ENCODE measurements around the gene CXCL9. TPM values are rescaled to one million over a fixed set of nuclear protein-coding genes. Genes with fewer than 3 reads are reported as not detected.

The CXCL9 gene
- total RNA-seq, 1 donor from 2014 or later = 1.3 TPM

- no peak for ATAC-seq
Measured at GRCh38 chr4:76036855-76037254, 29.5 kb upstream of the CXCL9 start.

GRCh38 chr4:76035799-76036380, 28.6 kb upstream of the CXCL9 start, which contains the start of gene CXCL11:
CXCL11 (minus strand) TSS chr4:76036070; CDS start chr4:76035987, 83 bp downstream.
- no peak within 1 kb of the TSS for H3K4me3 ChIP-seq
- intact Hi-C loops (cut with DNase I) = no loop called here
- H3K36me3 ChIP-seq = no peaks in the 10 kb centered on the region
- DNase-seq = no peak
- no peaks in the 10 kb centered on the region for H3K27me3 ChIP-seq (ENCODE audit: low read depth)
- no peaks in the 10 kb centered on the region for H3K9me3 ChIP-seq
- no peak within 1 kb of the TSS for H3K27ac ChIP-seq
- peaks cover 7% of the 10 kb centered on the region for H3K4me1 ChIP-seq
- TF ChIP-seq CTCF (IDR thresholded peaks at IDR 0.05) = no peak
- no peak for ATAC-seq

More at GRCh38 chr4:76036855-76037254, 29.5 kb upstream of the CXCL9 start:
- H3K36me3 ChIP-seq = no peaks in the 10 kb centered on the region
- no peak overlapping the region for H3K27ac ChIP-seq
- H3K27me3 ChIP-seq (ENCODE audit: low read depth) = no peaks in the 10 kb centered on the region
- no peak for TF ChIP-seq CTCF (IDR thresholded peaks at IDR 0.05)
- intact Hi-C loops (cut with DNase I) = no loop called here
- no peak overlapping the region for H3K4me3 ChIP-seq
- no peak for DNase-seq
- no peaks in the 10 kb centered on the region for H3K9me3 ChIP-seq
- H3K4me1 ChIP-seq = peaks cover 7% of the 10 kb centered on the region

- Histone ChIP-seq H3K4me1 (peaks cover 7% of the 10 kb centered on the region), H3K9me3 (no peaks in the 10 kb centered on the region)
Measured at GRCh38 chr4:76035141-76035540, 27.8 kb upstream of the CXCL9 start.

GRCh38 chr4:76029300-76029699, 22.0 kb upstream of the CXCL9 start:
- no peak for TF ChIP-seq CTCF (IDR thresholded peaks at IDR 0.05)
- no peak overlapping the region for H3K4me3 ChIP-seq
- no peaks in the 10 kb centered on the region for H3K27me3 ChIP-seq (ENCODE audit: low read depth)
- DNase-seq (no peak), ATAC-seq (no peak)
- peaks cover 10% of the 10 kb centered on the region for H3K4me1 ChIP-seq
- intact Hi-C loops (cut with DNase I) = no loop called here
- H3K9me3 ChIP-seq = no peaks in the 10 kb centered on the region
- no peaks in the 10 kb centered on the region for H3K36me3 ChIP-seq
- H3K27ac ChIP-seq = no peak overlapping the region

More at GRCh38 chr4:76035141-76035540, 27.8 kb upstream of the CXCL9 start:
- H3K4me3 ChIP-seq = no peak overlapping the region
- H3K36me3 ChIP-seq = no peaks in the 10 kb centered on the region
- no peaks in the 10 kb centered on the region for H3K27me3 ChIP-seq (ENCODE audit: low read depth)
- ATAC-seq (peak; percentile 23 to 53), DNase-seq (no peak)
- TF ChIP-seq CTCF (IDR thresholded peaks at IDR 0.05) = no peak
- H3K27ac ChIP-seq = no peak overlapping the region
- intact Hi-C loops (cut with DNase I) = no loop called here

GRCh38 chr4:76028350-76028765, 21.0 kb upstream of the CXCL9 start:
- Histone ChIP-seq H3K27me3 (ENCODE audit: low read depth) (no peaks in the 10 kb centered on the region), H3K36me3 (no peaks in the 10 kb centered on the region), H3K4me3 (peak overlapping the region; percentile 36), H3K4me1 (peaks cover 15% of the 10 kb centered on the region), H3K9me3 (no peaks in the 10 kb centered on the region), H3K27ac (peak overlapping the region; percentile 57)
- peak; percentile 45 to 59 for ATAC-seq
- no peak for DNase-seq
- TF ChIP-seq CTCF (IDR thresholded peaks at IDR 0.05) = no peak
- intact Hi-C loops (cut with DNase I) = no loop called here

Data from lower lobe of right lung (tissue), 2 donors.